H9 (cell line): ENCODE data around the gene NR1H2. TPM values are rescaled to one million over a fixed set of nuclear protein-coding genes. Genes with fewer than 3 reads are reported as not detected.
"Not testable (repeated sequence)": the region's sequence is repeated elsewhere in the genome, so short reads cannot be mapped to it uniquely, and the experiment has no call there.

Source experiments
- DNase-seq: peaks from one replicate; pipeline ENCODE4 v3.0.0-alpha.2; 2017
- H2AFZ ChIP-seq: one replicate; pipeline ENCODE4 v1.6.1; 2013; ENCODE audit warnings: mild to moderate bottlenecking, low read length, control low read depth, moderate library complexity
- H2AK5ac ChIP-seq: 2 replicates; pipeline ENCODE4 v1.6.1; 2013; ENCODE audit warnings: low read length, control low read depth, mixed read lengths; ENCODE audit not compliant: insufficient read length
- H2BK120ac ChIP-seq: one replicate; pipeline ENCODE4 v1.6.1; 2013; ENCODE audit warnings: low read depth, mild to moderate bottlenecking, low read length, control low read depth, inconsistent platforms; ENCODE audit not compliant: poor library complexity, severe bottlenecking
- H2BK12ac ChIP-seq: 2 replicates; pipeline ENCODE4 v1.6.1; 2013; ENCODE audit warnings: low read length, control low read depth, mixed read lengths, low read depth; ENCODE audit not compliant: insufficient read length
- H2BK15ac ChIP-seq: 2 replicates; pipeline ENCODE4 v1.6.1; 2013; ENCODE audit warnings: low read depth, low read length, control low read depth
- H2BK20ac ChIP-seq: one replicate; pipeline ENCODE4 v1.6.1; 2013; ENCODE audit warnings: low read depth, mild to moderate bottlenecking, low read length, control low read depth, inconsistent platforms; ENCODE audit not compliant: poor library complexity, severe bottlenecking
- H2BK5ac ChIP-seq: 2 replicates; pipeline ENCODE4 v1.6.1; 2013; ENCODE audit warnings: low read length, control low read depth, mixed read lengths; ENCODE audit not compliant: insufficient read length
- H3K14ac ChIP-seq: 2 replicates; pipeline ENCODE4 v1.6.1; 2013; ENCODE audit warnings: low read length, control low read depth; ENCODE audit not compliant: insufficient read depth
- H3K18ac ChIP-seq: 2 replicates; pipeline ENCODE4 v1.6.1; 2013; ENCODE audit warnings: low read depth, mild to moderate bottlenecking, mixed read lengths, low read length, control low read depth; ENCODE audit not compliant: insufficient read length
- H3K23ac ChIP-seq: 2 replicates; pipeline ENCODE4 v1.6.1; 2013; ENCODE audit warnings: low read length, control low read depth, mixed read lengths, low read depth; ENCODE audit not compliant: insufficient read length
- H3K23me2 ChIP-seq: 2 replicates; pipeline ENCODE4 v1.6.1; 2013; ENCODE audit warnings: low read depth, mild to moderate bottlenecking, mixed read lengths, low read length, control low read depth; ENCODE audit not compliant: insufficient read length, poor library complexity, severe bottlenecking
- H3K27ac ChIP-seq: 2 replicates; pipeline ENCODE4 v1.5.1; 2013; ENCODE audit warnings: low read length, control low read depth, mixed read lengths, low read depth; ENCODE audit not compliant: insufficient read length
- H3K27me3 ChIP-seq: 2 replicates; pipeline ENCODE4 v1.6.1; 2013; ENCODE audit warnings: low read length, control low read depth, inconsistent platforms; ENCODE audit not compliant: insufficient read depth
- H3K4ac ChIP-seq: 2 replicates; pipeline ENCODE4 v1.6.1; 2013; ENCODE audit warnings: low read depth, mild to moderate bottlenecking, control low read depth, inconsistent platforms, low read length, moderate library complexity
- H3K4me1 ChIP-seq: 2 replicates; pipeline ENCODE4 v1.6.1; 2013; ENCODE audit warnings: low read length, control low read depth, inconsistent platforms; ENCODE audit not compliant: insufficient read depth
- H3K4me2 ChIP-seq: 2 replicates; pipeline ENCODE4 v1.6.1; 2013; ENCODE audit warnings: low read length, control low read depth, mixed read lengths; ENCODE audit not compliant: insufficient read length, insufficient read depth
- H3K56ac ChIP-seq: 2 replicates; pipeline ENCODE4 v1.6.1; 2013; ENCODE audit warnings: low read depth, mild to moderate bottlenecking, mixed read lengths, low read length, control low read depth; ENCODE audit not compliant: insufficient read length
- H3K79me1 ChIP-seq: 2 replicates; pipeline ENCODE4 v1.6.1; 2013; ENCODE audit warnings: low read depth, mild to moderate bottlenecking, moderate library complexity, low read length, control low read depth, inconsistent platforms; ENCODE audit not compliant: insufficient read depth, poor library complexity, severe bottlenecking
- H3K79me2 ChIP-seq: 2 replicates; pipeline ENCODE4 v1.6.1; 2013; ENCODE audit warnings: low read length, control low read depth, inconsistent platforms; ENCODE audit not compliant: insufficient read depth
- H3K9ac ChIP-seq: 2 replicates; pipeline ENCODE4 v1.6.1; 2013; ENCODE audit warnings: low read length, control low read depth, mixed read lengths; ENCODE audit not compliant: insufficient read length; ENCODE audit errors: extremely low read depth
- H3K9me3 ChIP-seq: one replicate; pipeline ENCODE4 v1.6.1; 2013; ENCODE audit warnings: low read depth, low read length, inconsistent platforms; ENCODE audit not compliant: control insufficient read depth
- H3T11ph ChIP-seq: one replicate; pipeline ENCODE4 v1.6.1; 2013; ENCODE audit warnings: mild to moderate bottlenecking, low read length, control low read depth, inconsistent platforms
- H4K20me1 ChIP-seq: one replicate; pipeline ENCODE4 v1.6.1; 2013; ENCODE audit not compliant: control insufficient read depth, insufficient read length, insufficient read depth
- H4K5ac ChIP-seq: 2 replicates; pipeline ENCODE4 v1.6.1; 2013; ENCODE audit warnings: low read depth, mild to moderate bottlenecking, mixed read lengths, low read length, control low read depth; ENCODE audit not compliant: insufficient read length
- H4K8ac ChIP-seq: replicated peaks from 2 replicates; pipeline ENCODE4 v1.6.1; 2013; ENCODE audit warnings: low read length, control low read depth, mixed read lengths, low read depth; ENCODE audit not compliant: insufficient read length
- H4K91ac ChIP-seq: 2 replicates; pipeline ENCODE4 v1.6.1; 2013; ENCODE audit warnings: low read depth, mild to moderate bottlenecking, moderate library complexity, mixed read lengths, low read length, control low read depth; ENCODE audit not compliant: insufficient read length
- H3K27ac Mint-ChIP-seq, 3 experiments: 2 replicates in 2 of 3; 3 replicates in 1 of 3; pipeline ENCODE4 v1.8.0; 2020 to 2021; ENCODE audit warnings: mixed read lengths in 3 of 3, mild to moderate bottlenecking in 1 of 3, moderate library complexity in 1 of 3
- H3K27me3 Mint-ChIP-seq: 2 replicates; pipeline ENCODE4 v1.8.0; 2021; ENCODE audit warnings: low read depth, mild to moderate bottlenecking, moderate library complexity, mixed read lengths
- H3K36me3 Mint-ChIP-seq, 3 experiments: 2 replicates in 2 of 3; 3 replicates in 1 of 3; pipeline ENCODE4 v1.8.0; 2020 to 2021; ENCODE audit warnings: low read depth in 3 of 3, mixed read lengths in 3 of 3; ENCODE audit not compliant: insufficient read depth in 1 of 3
- H3K4me1 Mint-ChIP-seq, 2 experiments: 2 replicates each; pipeline ENCODE4 v1.8.0; 2020; ENCODE audit warnings: mixed read lengths in 2 of 2
- H3K4me3 Mint-ChIP-seq, 2 experiments: 2 replicates in 1 of 2; 3 replicates in 1 of 2; pipeline ENCODE4 v1.8.0; 2020 to 2021; ENCODE audit warnings: mild to moderate bottlenecking in 2 of 2, mixed read lengths in 2 of 2, moderate library complexity in 1 of 2
- H3K9me3 Mint-ChIP-seq, 2 experiments: 2 replicates in 1 of 2; 3 replicates in 1 of 2; pipeline ENCODE4 v1.8.0; 2020; ENCODE audit warnings: mild to moderate bottlenecking in 2 of 2, mixed read lengths in 2 of 2, moderate library complexity in 1 of 2
- WGBS: extraction: QIAGEN DNeasy Blood & Tissue Kit; methylation state at CpG from one replicate; pipeline ENCODE4 v1.1.7; 2013; ENCODE audit warnings: missing lambda C conversion rate, low lambda C conversion rate, mixed read lengths; ENCODE audit not compliant: insufficient read length; ENCODE audit errors: extremely low coverage; 5-methylcytosine and 5-hydroxymethylcytosine counted together
- total RNA-seq: library from RNA; stranded (reverse); gene quantifications from 2 replicates; pipeline ENCODE4 v1.2.1, GENCODE V29; 2021
- TF ChIP-seq, protein P1 (sequence below): fragments of 200-600 bp; sonication (generic); conservative IDR thresholded peaks from 3 replicates; pipeline ENCODE4 v1.8.0; 2021; ENCODE audit warnings: antibody characterized with exemption, mild to moderate bottlenecking

NR1H2 gene
- total RNA-seq, 1 experiment from 2014 or later = 33.2 TPM

DNA sequence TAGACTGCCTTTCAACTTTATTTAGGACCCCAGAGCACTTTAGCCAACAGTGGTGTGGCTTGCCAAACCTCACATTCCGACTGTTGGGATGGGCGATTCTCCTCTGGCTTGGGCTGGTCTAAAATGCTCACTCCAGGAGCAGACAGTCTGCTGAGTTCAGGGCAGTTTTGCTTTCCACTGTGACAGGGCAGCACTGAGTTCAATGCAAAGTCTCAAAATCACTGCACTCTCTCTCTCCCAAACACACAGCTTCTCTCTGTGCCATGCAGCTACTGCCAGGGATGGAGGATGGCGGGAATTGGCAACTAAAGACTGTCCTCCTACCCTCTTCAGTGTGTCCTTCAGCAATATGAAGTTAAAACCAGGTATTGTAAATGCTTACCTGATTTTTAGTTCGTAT, 24.0 kb upstream of the NR1H2 start:
- no peak overlapping the region for H3K9ac ChIP-seq
- no peaks in the 10 kb centered on the region for H3K79me1 ChIP-seq
- TF ChIP-seq, protein P1, sequence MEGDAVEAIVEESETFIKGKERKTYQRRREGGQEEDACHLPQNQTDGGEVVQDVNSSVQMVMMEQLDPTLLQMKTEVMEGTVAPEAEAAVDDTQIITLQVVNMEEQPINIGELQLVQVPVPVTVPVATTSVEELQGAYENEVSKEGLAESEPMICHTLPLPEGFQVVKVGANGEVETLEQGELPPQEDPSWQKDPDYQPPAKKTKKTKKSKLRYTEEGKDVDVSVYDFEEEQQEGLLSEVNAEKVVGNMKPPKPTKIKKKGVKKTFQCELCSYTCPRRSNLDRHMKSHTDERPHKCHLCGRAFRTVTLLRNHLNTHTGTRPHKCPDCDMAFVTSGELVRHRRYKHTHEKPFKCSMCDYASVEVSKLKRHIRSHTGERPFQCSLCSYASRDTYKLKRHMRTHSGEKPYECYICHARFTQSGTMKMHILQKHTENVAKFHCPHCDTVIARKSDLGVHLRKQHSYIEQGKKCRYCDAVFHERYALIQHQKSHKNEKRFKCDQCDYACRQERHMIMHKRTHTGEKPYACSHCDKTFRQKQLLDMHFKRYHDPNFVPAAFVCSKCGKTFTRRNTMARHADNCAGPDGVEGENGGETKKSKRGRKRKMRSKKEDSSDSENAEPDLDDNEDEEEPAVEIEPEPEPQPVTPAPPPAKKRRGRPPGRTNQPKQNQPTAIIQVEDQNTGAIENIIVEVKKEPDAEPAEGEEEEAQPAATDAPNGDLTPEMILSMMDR = no peak
- H3K23me2 ChIP-seq = no peaks in the 10 kb centered on the region
- H3K9me3 Mint-ChIP-seq = no peaks in the 10 kb centered on the region; a peak in 1 of 5 replicates
- H3K4me3 Mint-ChIP-seq = no peak overlapping the region
- no peak overlapping the region for H3K4ac ChIP-seq
- no peak overlapping the region for H2BK20ac ChIP-seq
- WGBS = no CpG with 5 or more reads among the region's 4 CpGs
- no peaks in the 10 kb centered on the region for H4K20me1 ChIP-seq
- no peak overlapping the region for H2BK5ac ChIP-seq
- no peak overlapping the region for H3K14ac ChIP-seq
- H3K4me1 ChIP-seq = peaks cover 1% of the 10 kb centered on the region; the same call in 1 of the 2 replicates
- H3K56ac ChIP-seq = no peak overlapping the region
- no peak overlapping the region for H4K5ac ChIP-seq
- no peak overlapping the region for H3T11ph ChIP-seq
- H2AFZ ChIP-seq = no peak overlapping the region
- no peaks in the 10 kb centered on the region for H3K27me3 ChIP-seq
- no peak overlapping the region for H4K8ac ChIP-seq
- DNase-seq = no peak
- no peak overlapping the region for H3K18ac ChIP-seq
- no peak overlapping the region for H2AK5ac ChIP-seq
- H3K79me2 ChIP-seq = no peaks in the 10 kb centered on the region
- H3K27ac Mint-ChIP-seq = peak overlapping the region in 1 of 3 experiments; percentile 32; a peak in 1 of 7 replicates
- no peak overlapping the region for H2BK120ac ChIP-seq
- H2BK12ac ChIP-seq = no peak overlapping the region
- no peak overlapping the region for H3K27ac ChIP-seq
- H3K9me3 ChIP-seq = no peaks in the 10 kb centered on the region
- H3K23ac ChIP-seq = no peak overlapping the region
- H4K91ac ChIP-seq = no peak overlapping the region
- H3K4me1 Mint-ChIP-seq = peaks cover 3 to 5% of the 10 kb centered on the region in 2 experiments
- no peaks in the 10 kb centered on the region for H3K36me3 Mint-ChIP-seq
- no peaks in the 10 kb centered on the region; the same call in 1 of the 2 replicates for H3K27me3 Mint-ChIP-seq
- H2BK15ac ChIP-seq = no peak overlapping the region
- no peak overlapping the region for H3K4me2 ChIP-seq

- H4K8ac ChIP-seq, H2AK5ac ChIP-seq, H4K5ac ChIP-seq, H3K4me3 Mint-ChIP-seq, H3K23ac ChIP-seq, H3K9me3 ChIP-seq, H3K79me2 ChIP-seq, H3K9ac ChIP-seq, H2BK120ac ChIP-seq, H3K27ac ChIP-seq, DNase-seq, H3K27me3 ChIP-seq, H2BK12ac ChIP-seq, H2AFZ ChIP-seq, H3K27me3 Mint-ChIP-seq, H3K4me1 Mint-ChIP-seq, H3K4ac ChIP-seq, H4K20me1 ChIP-seq, H3K27ac Mint-ChIP-seq, H3K23me2 ChIP-seq, H3K9me3 Mint-ChIP-seq, H3K14ac ChIP-seq, H3K79me1 ChIP-seq, H2BK5ac ChIP-seq, H3K4me2 ChIP-seq, H3K36me3 Mint-ChIP-seq, H2BK15ac ChIP-seq, H2BK20ac ChIP-seq, H4K91ac ChIP-seq, H3K18ac ChIP-seq, H3K4me1 ChIP-seq, H3K56ac ChIP-seq, H3T11ph ChIP-seq: not testable (repeated sequence)
- WGBS = no CpG with 5 or more reads among the region's 7 CpGs
Measured at GRCh38 chr19:50353487-50353880, 22.8 kb upstream of the NR1H2 start.
